ENCODE measurements around the gene SOX30. TPM values are rescaled to one million over a fixed set of nuclear protein-coding genes. Genes with fewer than 3 reads are reported as not detected.

SOX30 gene
- total RNA-seq, 4 donors from 2014 or later: 0.16 to 0.75 TPM; not detected in 2

DNA sequence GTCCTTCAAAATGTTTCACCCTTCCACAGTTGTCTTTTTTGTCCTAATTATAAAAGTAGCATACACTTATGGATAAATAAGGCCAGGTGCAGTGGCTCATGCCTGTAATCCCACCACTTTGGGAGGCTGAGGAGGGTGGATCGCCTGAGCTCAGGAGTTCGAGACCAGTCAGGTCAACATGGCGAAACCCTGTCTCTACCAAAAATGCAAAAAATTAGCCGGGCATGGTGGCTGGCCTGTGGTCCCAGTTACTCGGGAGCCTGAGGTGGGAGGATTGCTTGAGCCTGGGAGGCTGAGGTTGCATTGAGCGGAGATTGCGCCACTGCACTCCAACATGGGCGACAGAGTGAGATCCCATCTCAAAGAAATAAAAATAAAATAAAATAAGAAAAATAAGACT, 20.7 kb upstream of the SOX30 start:
- intact Hi-C loops (cut with DNase I; ENCODE audit: low total_unique reads): no loop called here
- TF ChIP-seq POLR2AphosphoS5 (IDR thresholded peaks at IDR 0.05): no peak
- TF ChIP-seq CTCF (IDR thresholded peaks at IDR 0.05): no peak
- no peak for TF ChIP-seq EP300 (IDR thresholded peaks at IDR 0.05; ENCODE audit: low read depth)
- TF ChIP-seq POLR2A (IDR thresholded peaks at IDR 0.05): no peak
- Histone ChIP-seq H3K27ac (no peak overlapping the region), H3K36me3 (no peaks in the 10 kb centered on the region), H3K27me3 (no peaks in the 10 kb centered on the region), H3K9me3 (no peaks in the 10 kb centered on the region), H3K4me1 (peaks cover 0 to 23% (median 6%) of the 10 kb centered on the region in 4 donors), H3K4me3 (no peak overlapping the region)
- DNase-seq: no peak
- in situ Hi-C loops (cut with MboI; ENCODE audit: low pct_ligation_motif_present in 1 of 4, low pct_unique_long_range_greater_than_20kb in 1 of 4, low sequenced_read_pairs in 3 of 4): no loop called here
- 90 to 91% methylated on average over 7 to 8 of the region's 8 CpGs for WGBS, 2 donors (ENCODE audit: low coverage in 1 of 2)

DNA sequence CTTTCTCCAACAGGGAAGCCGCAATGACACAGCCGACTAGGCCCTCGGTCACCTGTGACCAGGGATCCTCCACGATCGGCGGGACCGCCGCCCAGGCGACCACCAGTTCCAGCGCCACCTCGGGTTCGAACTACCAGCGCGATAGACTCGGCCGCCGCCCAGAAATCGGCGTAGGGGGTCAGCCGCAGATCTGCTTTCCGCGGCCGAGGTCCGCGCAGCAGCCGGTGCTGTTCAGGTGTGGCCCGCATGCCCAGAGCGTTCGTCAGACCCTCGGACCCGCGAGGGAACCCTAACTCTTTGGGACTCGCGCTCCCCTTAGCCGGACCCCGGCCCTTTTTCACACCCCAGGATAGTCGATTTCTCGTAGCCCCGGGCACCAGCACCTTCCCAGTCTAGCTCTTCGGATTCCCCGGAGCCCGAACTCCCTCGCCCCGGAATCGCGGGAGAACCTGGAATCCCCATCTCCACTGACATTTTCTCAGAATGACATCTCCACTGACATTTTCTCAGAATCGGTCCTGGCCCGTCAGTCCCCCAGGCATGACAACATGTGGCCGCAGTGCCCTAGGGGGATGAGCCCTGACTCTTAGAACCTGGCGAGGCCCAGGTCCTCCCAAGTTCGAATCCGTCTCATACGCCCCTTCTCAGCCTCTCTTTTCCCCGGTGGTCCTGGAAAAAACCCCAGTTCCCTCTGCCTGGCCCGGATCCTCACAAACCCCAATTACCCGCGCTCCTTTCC, 19.5 kb upstream of the SOX30 start:
- no peaks in the 10 kb centered on the region for H3K36me3 ChIP-seq
- peak overlapping the region; percentile 70 to 85 (median 80) for H3K27ac ChIP-seq
- no peaks in the 10 kb centered on the region for H3K9me3 ChIP-seq
- in situ Hi-C loops (cut with MboI; ENCODE audit: low pct_ligation_motif_present in 1 of 4, low pct_unique_long_range_greater_than_20kb in 1 of 4, low sequenced_read_pairs in 3 of 4): no loop called here
- no peak for TF ChIP-seq POLR2AphosphoS5 (IDR thresholded peaks at IDR 0.05)
- TF ChIP-seq EP300 (IDR thresholded peaks at IDR 0.05; ENCODE audit: low read depth): no peak
- TF ChIP-seq POLR2A (IDR thresholded peaks at IDR 0.05): no peak
- no peak for TF ChIP-seq CTCF (IDR thresholded peaks at IDR 0.05)
- intact Hi-C loops (cut with DNase I; ENCODE audit: low total_unique reads): no loop called here
- 43 to 67% methylated on average over 11 to 55 of the region's 57 CpGs for WGBS, 2 donors (ENCODE audit: low coverage in 1 of 2)
- peak overlapping the region; percentile 50 to 70 (median 58) for H3K4me3 ChIP-seq
- H3K27me3 ChIP-seq: no peaks in the 10 kb centered on the region
- no peak for DNase-seq
- H3K4me1 ChIP-seq: peaks cover 0 to 23% (median 6%) of the 10 kb centered on the region in 4 donors

DNA sequence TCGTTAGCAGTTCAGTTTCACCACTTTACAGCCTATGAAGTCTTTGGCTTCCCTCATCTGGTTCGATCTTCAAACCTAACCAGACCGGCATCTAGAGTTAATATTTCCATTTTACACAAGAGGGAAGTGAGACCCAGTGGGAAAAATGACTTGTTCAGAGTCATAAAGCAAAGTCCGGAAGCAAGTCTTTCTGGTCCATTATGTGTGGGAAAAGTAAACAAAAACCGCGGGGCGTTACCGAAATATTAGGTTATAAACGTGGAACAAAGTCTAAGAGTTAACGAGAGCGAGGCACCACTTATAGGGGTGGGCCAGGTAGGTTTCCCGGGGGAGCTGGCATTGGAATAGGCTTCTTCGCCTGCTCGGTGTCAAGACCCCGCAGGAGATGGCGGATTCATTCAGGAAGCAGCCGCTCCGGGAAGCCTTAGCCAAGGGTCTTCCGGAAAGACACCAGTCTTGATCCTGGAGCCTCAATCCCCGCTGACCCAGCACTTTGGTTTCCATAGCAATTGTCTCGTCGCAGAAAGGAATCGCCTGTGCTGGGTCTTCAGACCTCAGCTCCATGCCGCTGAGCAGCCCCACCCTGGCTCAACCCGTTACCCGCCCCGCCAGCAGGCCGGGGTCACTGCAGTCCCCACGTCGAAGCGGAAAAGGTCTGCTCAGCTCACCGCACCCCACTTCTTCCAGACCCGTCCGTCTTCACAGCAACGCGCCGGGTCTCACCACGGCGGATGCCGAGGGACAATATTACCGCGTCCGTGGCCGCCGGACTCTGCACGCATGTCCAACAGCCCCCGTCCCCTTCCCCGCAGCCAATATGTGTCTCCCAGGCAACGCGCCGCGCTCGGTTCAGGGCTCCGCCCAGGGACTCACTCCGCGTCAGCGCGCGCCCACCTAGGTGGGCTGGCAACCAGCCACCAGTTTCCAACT, 18.7 kb upstream of the SOX30 start, which contains the start of gene C5orf52:
Gene C5orf52, plus strand, starts transcription at position 872 of the 930 bp plus-strand sequence. CDS start 82 bp downstream, outside the sequence.
- Histone ChIP-seq H3K4me1 (peaks cover 0 to 23% (median 6%) of the 10 kb centered on the region in 4 donors), H3K4me3 (peak within 1 kb of the TSS; percentile 50 to 70 (median 58)), H3K27me3 (no peaks in the 10 kb centered on the region), H3K27ac (peak within 1 kb of the TSS; percentile 70 to 85 (median 80)), H3K9me3 (no peaks in the 10 kb centered on the region), H3K36me3 (no peaks in the 10 kb centered on the region)
- WGBS, 2 donors (ENCODE audit: low coverage in 1 of 2): 1 to 4% methylated on average over 5 to 55 of the region's 59 CpGs
- in situ Hi-C loops (cut with MboI; ENCODE audit: low pct_ligation_motif_present in 1 of 4, low pct_unique_long_range_greater_than_20kb in 1 of 4, low sequenced_read_pairs in 3 of 4) (no loop called here), intact Hi-C loops (cut with DNase I; ENCODE audit: low total_unique reads) (no loop called here)
- TF ChIP-seq POLR2A (IDR thresholded peaks at IDR 0.05) (peak; percentile 77), EP300 (IDR thresholded peaks at IDR 0.05; ENCODE audit: low read depth) (peak; percentile 66), POLR2AphosphoS5 (IDR thresholded peaks at IDR 0.05) (peak; percentile 32 to 84 (median 71)), CTCF (IDR thresholded peaks at IDR 0.05) (peak in 1 of 5 experiments; percentile 28)
- peak; percentile 82 for DNase-seq

- Histone ChIP-seq H3K4me1 (peaks cover 0 to 23% (median 6%) of the 10 kb centered on the region in 4 donors), H3K36me3 (no peaks in the 10 kb centered on the region), H3K4me3 (peak overlapping the region in 2 of 4 donors; percentile 53 to 63), H3K9me3 (no peaks in the 10 kb centered on the region), H3K27ac (peak overlapping the region; percentile 70 to 85 (median 80)), H3K27me3 (no peaks in the 10 kb centered on the region)
- no peak for DNase-seq
- WGBS, 2 donors (ENCODE audit: low coverage in 1 of 2): 48% methylated on average over 6 of the region's 6 CpGs; no CpG with 5 or more reads in 1 of the 2 donors
- TF ChIP-seq POLR2AphosphoS5 (IDR thresholded peaks at IDR 0.05) (no peak), POLR2A (IDR thresholded peaks at IDR 0.05) (no peak), EP300 (IDR thresholded peaks at IDR 0.05; ENCODE audit: low read depth) (no peak), CTCF (IDR thresholded peaks at IDR 0.05) (no peak)
- in situ Hi-C loops (cut with MboI; ENCODE audit: low pct_ligation_motif_present in 1 of 4, low pct_unique_long_range_greater_than_20kb in 1 of 4, low sequenced_read_pairs in 3 of 4) (no loop called here), intact Hi-C loops (cut with DNase I; ENCODE audit: low total_unique reads) (no loop called here)
These were observed 17.5 kb upstream of the SOX30 start for GRCh38 chr5:157669701-157670097.

Data from transverse colon (tissue), 4 donors.